ENCODE results near the gene TYW1.
"Not testable (repeated sequence)": the region's sequence is repeated elsewhere in the genome, so short reads cannot be mapped to it uniquely, and the experiment has no call there.

The TYW1 gene

GRCh38 chr7:67018940-67019339 is 22.3 kb downstream of the TYW1 start:
- Histone ChIP-seq H3K9me3 (ENCODE audit: control insufficient read depth in 2 of 2, low read length in 2 of 2) (no peaks in the 10 kb centered on the region), H3K27ac (ENCODE audit: low read depth in 2 of 2, low read length in 2 of 2) (no peak overlapping the region), H3K4me3 (ENCODE audit: low read length in 2 of 2) (no peak overlapping the region), H3K27me3 (ENCODE audit: control insufficient read depth in 2 of 2, insufficient read depth in 2 of 2, low read length in 2 of 2) (no peaks in the 10 kb centered on the region), H3K36me3 (ENCODE audit: control insufficient read depth in 2 of 2, insufficient read depth in 2 of 2, low read length in 2 of 2) (peaks cover 34 to 40% of the 10 kb centered on the region in 2 donors), H3K4me1 (ENCODE audit: control insufficient read depth in 2 of 2, insufficient read depth in 2 of 2, low read length in 2 of 2) (no peaks in the 10 kb centered on the region), H3K9ac (ENCODE audit: low read depth in 1 of 2, low read length in 2 of 2) (no peak overlapping the region)

- Histone ChIP-seq H3K9me3 (ENCODE audit: control insufficient read depth in 2 of 2, low read length in 2 of 2) (no peaks in the 10 kb centered on the region), H3K27me3 (ENCODE audit: control insufficient read depth in 2 of 2, insufficient read depth in 2 of 2, low read length in 2 of 2) (no peaks in the 10 kb centered on the region), H3K4me1 (ENCODE audit: control insufficient read depth in 2 of 2, insufficient read depth in 2 of 2, low read length in 2 of 2) (no peaks in the 10 kb centered on the region), H3K27ac (ENCODE audit: low read depth in 2 of 2, low read length in 2 of 2) (peak overlapping the region; percentile 34 to 70), H3K9ac (ENCODE audit: low read depth in 1 of 2, low read length in 2 of 2) (no peak overlapping the region), H3K36me3 (ENCODE audit: control insufficient read depth in 2 of 2, insufficient read depth in 2 of 2, low read length in 2 of 2) (peaks cover 34 to 37% of the 10 kb centered on the region in 2 donors), H3K4me3 (ENCODE audit: low read length in 2 of 2) (no peak overlapping the region)
Measured at GRCh38 chr7:67019562-67020390, 23.1 kb downstream of the TYW1 start.

- H3K9ac ChIP-seq (ENCODE audit: low read depth in 1 of 2, low read length in 2 of 2), result no peak overlapping the region
- H3K27me3 ChIP-seq (ENCODE audit: control insufficient read depth in 2 of 2, insufficient read depth in 2 of 2, low read length in 2 of 2), result no peaks in the 10 kb centered on the region
- no peak overlapping the region for H3K27ac ChIP-seq (ENCODE audit: low read depth in 2 of 2, low read length in 2 of 2)
- no peaks in the 10 kb centered on the region for H3K4me1 ChIP-seq (ENCODE audit: control insufficient read depth in 2 of 2, insufficient read depth in 2 of 2, low read length in 2 of 2)
- no peak overlapping the region for H3K4me3 ChIP-seq (ENCODE audit: low read length in 2 of 2)
- H3K36me3 ChIP-seq (ENCODE audit: control insufficient read depth in 2 of 2, insufficient read depth in 2 of 2, low read length in 2 of 2), result peaks cover 34 to 35% of the 10 kb centered on the region in 2 donors
- no peaks in the 10 kb centered on the region for H3K9me3 ChIP-seq (ENCODE audit: control insufficient read depth in 2 of 2, low read length in 2 of 2)
Measured at GRCh38 chr7:67021260-67021659, 24.6 kb downstream of the TYW1 start.

GRCh38 chr7:67022511-67022910 is 25.9 kb downstream of the TYW1 start:
- Histone ChIP-seq H3K27ac (ENCODE audit: low read depth in 2 of 2, low read length in 2 of 2) (no peak overlapping the region), H3K4me3 (ENCODE audit: low read length in 2 of 2) (no peak overlapping the region), H3K4me1 (ENCODE audit: control insufficient read depth in 2 of 2, insufficient read depth in 2 of 2, low read length in 2 of 2) (no peaks in the 10 kb centered on the region), H3K9ac (ENCODE audit: low read depth in 1 of 2, low read length in 2 of 2) (no peak overlapping the region), H3K27me3 (ENCODE audit: control insufficient read depth in 2 of 2, insufficient read depth in 2 of 2, low read length in 2 of 2) (no peaks in the 10 kb centered on the region), H3K36me3 (ENCODE audit: control insufficient read depth in 2 of 2, insufficient read depth in 2 of 2, low read length in 2 of 2) (peaks cover 34 to 35% of the 10 kb centered on the region in 2 donors), H3K9me3 (ENCODE audit: control insufficient read depth in 2 of 2, low read length in 2 of 2) (no peaks in the 10 kb centered on the region)

- not testable (repeated sequence) for H3K9me3 ChIP-seq (ENCODE audit: control insufficient read depth in 2 of 2, low read length in 2 of 2); H3K27ac ChIP-seq (ENCODE audit: low read depth in 2 of 2, low read length in 2 of 2); H3K27me3 ChIP-seq (ENCODE audit: control insufficient read depth in 2 of 2, insufficient read depth in 2 of 2, low read length in 2 of 2); H3K9ac ChIP-seq (ENCODE audit: low read depth in 1 of 2, low read length in 2 of 2); H3K4me3 ChIP-seq (ENCODE audit: low read length in 2 of 2); H3K4me1 ChIP-seq (ENCODE audit: control insufficient read depth in 2 of 2, insufficient read depth in 2 of 2, low read length in 2 of 2)
- H3K36me3 ChIP-seq (ENCODE audit: control insufficient read depth in 2 of 2, insufficient read depth in 2 of 2, low read length in 2 of 2), result peaks cover 19 to 27% of the 10 kb centered on the region in 2 donors
Measured at GRCh38 chr7:67025459-67025858, 28.8 kb downstream of the TYW1 start.

GRCh38 chr7:67031685-67032084 is 35.1 kb downstream of the TYW1 start:
- not testable (repeated sequence) for H3K4me3 ChIP-seq (ENCODE audit: low read length in 2 of 2); H3K27ac ChIP-seq (ENCODE audit: low read depth in 2 of 2, low read length in 2 of 2); H3K4me1 ChIP-seq (ENCODE audit: control insufficient read depth in 2 of 2, insufficient read depth in 2 of 2, low read length in 2 of 2); H3K27me3 ChIP-seq (ENCODE audit: control insufficient read depth in 2 of 2, insufficient read depth in 2 of 2, low read length in 2 of 2); H3K9ac ChIP-seq (ENCODE audit: low read depth in 1 of 2, low read length in 2 of 2); H3K9me3 ChIP-seq (ENCODE audit: control insufficient read depth in 2 of 2, low read length in 2 of 2)
- peaks cover 4 to 11% of the 10 kb centered on the region in 2 donors for H3K36me3 ChIP-seq (ENCODE audit: control insufficient read depth in 2 of 2, insufficient read depth in 2 of 2, low read length in 2 of 2)

GRCh38 chr7:67033251-67033650 is 36.6 kb downstream of the TYW1 start:
- Histone ChIP-seq H3K27me3 (ENCODE audit: control insufficient read depth in 2 of 2, insufficient read depth in 2 of 2, low read length in 2 of 2) (no peaks in the 10 kb centered on the region), H3K36me3 (ENCODE audit: control insufficient read depth in 2 of 2, insufficient read depth in 2 of 2, low read length in 2 of 2) (peaks cover 4 to 11% of the 10 kb centered on the region in 2 donors), H3K27ac (ENCODE audit: low read depth in 2 of 2, low read length in 2 of 2) (no peak overlapping the region), H3K9ac (ENCODE audit: low read depth in 1 of 2, low read length in 2 of 2) (no peak overlapping the region), H3K9me3 (ENCODE audit: control insufficient read depth in 2 of 2, low read length in 2 of 2) (no peaks in the 10 kb centered on the region), H3K4me1 (ENCODE audit: control insufficient read depth in 2 of 2, insufficient read depth in 2 of 2, low read length in 2 of 2) (no peaks in the 10 kb centered on the region), H3K4me3 (ENCODE audit: low read length in 2 of 2) (no peak overlapping the region)

- not testable (repeated sequence) for H3K27ac ChIP-seq (ENCODE audit: low read depth in 2 of 2, low read length in 2 of 2); H3K4me3 ChIP-seq (ENCODE audit: low read length in 2 of 2); H3K9ac ChIP-seq (ENCODE audit: low read depth in 1 of 2, low read length in 2 of 2); H3K4me1 ChIP-seq (ENCODE audit: control insufficient read depth in 2 of 2, insufficient read depth in 2 of 2, low read length in 2 of 2); H3K9me3 ChIP-seq (ENCODE audit: control insufficient read depth in 2 of 2, low read length in 2 of 2); H3K27me3 ChIP-seq (ENCODE audit: control insufficient read depth in 2 of 2, insufficient read depth in 2 of 2, low read length in 2 of 2); H3K36me3 ChIP-seq (ENCODE audit: control insufficient read depth in 2 of 2, insufficient read depth in 2 of 2, low read length in 2 of 2)
Measured at GRCh38 chr7:67036432-67037395, 40.1 kb downstream of the TYW1 start.

- H3K36me3 ChIP-seq (ENCODE audit: control insufficient read depth in 2 of 2, insufficient read depth in 2 of 2, low read length in 2 of 2); H3K27me3 ChIP-seq (ENCODE audit: control insufficient read depth in 2 of 2, insufficient read depth in 2 of 2, low read length in 2 of 2); H3K4me3 ChIP-seq (ENCODE audit: low read length in 2 of 2); H3K4me1 ChIP-seq (ENCODE audit: control insufficient read depth in 2 of 2, insufficient read depth in 2 of 2, low read length in 2 of 2); H3K9me3 ChIP-seq (ENCODE audit: control insufficient read depth in 2 of 2, low read length in 2 of 2); H3K9ac ChIP-seq (ENCODE audit: low read depth in 1 of 2, low read length in 2 of 2); H3K27ac ChIP-seq (ENCODE audit: low read depth in 2 of 2, low read length in 2 of 2): not testable (repeated sequence)
Measured at GRCh38 chr7:67040832-67041231, 44.2 kb downstream of the TYW1 start.
